Measurements from ENCODE around the gene ADH1C. TPM values are rescaled to one million over a fixed set of nuclear protein-coding genes. Genes with fewer than 3 reads are reported as not detected.

ADH1C gene
- total RNA-seq, 1 donor from 2014 or later = 0.25 TPM

Other genes starting within 250 kb of the ADH1C start
- gene ADH4, start 208.4 kb downstream of the ADH1C start, total RNA-seq = not detected
- not detected for gene ADH6, start 133.5 kb downstream of the ADH1C start, total RNA-seq
- gene ADH1A, start 61.8 kb downstream of the ADH1C start, total RNA-seq = not detected
- under 0.01 TPM for gene ADH1B, start 31.3 kb downstream of the ADH1C start, total RNA-seq
- not detected for gene ADH7, start 82.6 kb upstream of the ADH1C start, total RNA-seq
- gene C4orf17, start 158.3 kb upstream of the ADH1C start, total RNA-seq = not detected
- 2.2 TPM for gene TRMT10A, start 211.3 kb upstream of the ADH1C start, total RNA-seq
- 2.0 TPM for gene MTTP, start 222.1 kb upstream of the ADH1C start, total RNA-seq